HG02973 (cell line): ENCODE data around the gene SREBF1.
"Not testable (repeated sequence)": the region's sequence is repeated elsewhere in the genome, so short reads cannot be mapped to it uniquely, and the experiment has no call there.

Experiments used
- ATAC-seq: cut with Tn5 transposase; IDR thresholded peaks from one replicate; pipeline ENCODE4 v1.9.1; 2021; ENCODE audit warnings: moderate library complexity; ENCODE audit not compliant: unreplicated experiment

The SREBF1 gene

GRCh38 chr17:17813055-17813724 lies 23.6 kb downstream of the SREBF1 start:
- ATAC-seq: no peak

- ATAC-seq: no peak
These were observed 24.4 kb downstream of the SREBF1 start for GRCh38 chr17:17812211-17813054.

- ATAC-seq: no peak
These were observed 25.2 kb downstream of the SREBF1 start for GRCh38 chr17:17811381-17812210.

- no peak for ATAC-seq
These were observed 25.9 kb downstream of the SREBF1 start for GRCh38 chr17:17810895-17811248.

- ATAC-seq: no peak
These were observed 26.5 kb downstream of the SREBF1 start for GRCh38 chr17:17810084-17810894.

GRCh38 chr17:17809531-17810083 lies 27.2 kb downstream of the SREBF1 start:
- ATAC-seq: no peak

- no peak for ATAC-seq
These were observed 27.9 kb downstream of the SREBF1 start for GRCh38 chr17:17808706-17809432.

GRCh38 chr17:17808200-17808599 lies 28.6 kb downstream of the SREBF1 start:
- not testable (repeated sequence) for ATAC-seq

- ATAC-seq: no peak
These were observed 29.3 kb downstream of the SREBF1 start for GRCh38 chr17:17807440-17807839.

- ATAC-seq: no peak
These were observed 30.0 kb downstream of the SREBF1 start for GRCh38 chr17:17806611-17807274.

- no peak for ATAC-seq
These were observed 30.8 kb downstream of the SREBF1 start for GRCh38 chr17:17806035-17806434.

GRCh38 chr17:17805575-17805974 lies 31.2 kb downstream of the SREBF1 start:
- ATAC-seq: no peak

- ATAC-seq: no peak
These were observed 32.8 kb downstream of the SREBF1 start for GRCh38 chr17:17804007-17804406.

- no peak for ATAC-seq
These were observed 34.8 kb downstream of the SREBF1 start for GRCh38 chr17:17801800-17802481.

- no peak for ATAC-seq
These were observed 36.2 kb downstream of the SREBF1 start for GRCh38 chr17:17800504-17801021.

GRCh38 chr17:17798573-17799255 lies 38.1 kb downstream of the SREBF1 start:
- no peak for ATAC-seq

- no peak for ATAC-seq
These were observed 38.7 kb downstream of the SREBF1 start for GRCh38 chr17:17798010-17798556.
